Erythroblast (primary cell): ENCODE results near the gene NDRG4.

Experiments
- GATA1 ChIP-seq: IDR thresholded peaks from 2 replicates; pipeline ENCODE4 v1.6.1; 2011; ENCODE audit warnings: low read depth, mild to moderate bottlenecking, control low read depth, low read length, moderate library complexity
- POLR2A ChIP-seq: IDR thresholded peaks from 2 replicates; pipeline ENCODE4 v1.6.1; 2011; ENCODE audit warnings: mild to moderate bottlenecking, low read length

DNA sequence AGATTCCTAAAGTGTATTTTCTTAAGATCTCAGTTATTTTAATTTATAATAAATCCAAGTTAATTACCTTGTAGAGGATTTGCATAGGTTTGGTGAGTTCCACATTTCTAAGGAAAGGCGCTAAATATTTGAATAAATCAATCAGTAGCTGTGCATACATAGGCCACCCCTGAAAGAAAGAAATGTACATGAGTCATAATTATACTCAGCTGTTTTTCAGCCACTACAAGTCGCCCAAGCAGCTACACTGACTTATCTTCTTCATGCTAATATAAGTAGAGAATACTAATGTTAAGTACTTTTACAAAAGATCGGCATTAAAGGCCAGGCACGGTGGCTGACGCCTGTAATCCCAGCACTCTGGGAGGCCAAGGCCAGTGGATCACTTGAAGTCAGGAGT, 30.2 kb downstream of the NDRG4 start:
- TF ChIP-seq POLR2A (no peak), GATA1 (no peak)
